Caco-2 (cell line): ENCODE data around the gene UPK3B. TPM values are rescaled to one million over a fixed set of nuclear protein-coding genes. Genes with fewer than 3 reads are reported as not detected.
"Not testable (repeated sequence)": the region's sequence is repeated elsewhere in the genome, so short reads cannot be mapped to it uniquely, and the experiment has no call there.

Experiments
- BruUV-seq: library from RNA; stranded (reverse); fragments of 400-500 nt; replicated peaks from 2 replicates; lab custom pipeline; 2021; lab: Mats Ljungman, UMichigan
- CTCF ChIA-PET: fragments of 300-600 bp; sonication (Branson Sonifier 250); formaldehyde crosslinking; loops from one replicate; lab custom pipeline; 2022; ENCODE audit warnings: antibody characterized with exemption; lab: Charles Lee
- POLR2A ChIA-PET: fragments of 300-600 bp; sonication (Branson Sonifier 250); formaldehyde crosslinking; loops from one replicate; lab custom pipeline; 2022; ENCODE audit warnings: antibody characterized with exemption; lab: Charles Lee
- DNase-seq, 2 experiments: peaks; one replicate each; pipeline versions ENCODE4 v3.0.0 to v3.0.0-alpha.2; 2020 to 2022
- H3K27me3 ChIP-seq: replicated peaks from 2 replicates; pipeline ENCODE4 v1.6.0; 2011; ENCODE audit warnings: low read length; ENCODE audit not compliant: control insufficient read depth, insufficient read depth
- H3K36me3 ChIP-seq: 2 replicates; pipeline ENCODE4 v1.5.1; 2011; ENCODE audit warnings: low read length; ENCODE audit not compliant: control insufficient read depth, insufficient read depth
- H3K4me1 ChIP-seq: fragments of 250-450 bp; sonication (Bioruptor Pico); 2 replicates; pipeline ENCODE4 v1.5.1; 2020; ENCODE audit warnings: mild to moderate bottlenecking
- H3K4me3 ChIP-seq: 2 replicates; pipeline ENCODE4 v1.5.1; 2011; ENCODE audit warnings: low read depth, mild to moderate bottlenecking, control low read depth, low read length
- H3K9me3 ChIP-seq: fragments of 250-450 bp; sonication (Bioruptor Pico); 2 replicates; pipeline ENCODE4 v1.5.1; 2020; ENCODE audit warnings: mild to moderate bottlenecking, moderate library complexity
- H3K27ac Mint-ChIP-seq: one replicate; pipeline ENCODE4 v1.8.0; 2022; ENCODE audit warnings: mixed read lengths; ENCODE audit not compliant: unreplicated experiment
- H3K27me3 Mint-ChIP-seq: one replicate; pipeline ENCODE4 v1.8.0; 2022; ENCODE audit warnings: mixed read lengths; ENCODE audit not compliant: insufficient read depth, unreplicated experiment
- H3K36me3 Mint-ChIP-seq: one replicate; pipeline ENCODE4 v1.8.0; 2022; ENCODE audit warnings: mild to moderate bottlenecking, mixed read lengths; ENCODE audit not compliant: insufficient read depth, unreplicated experiment
- H3K4me1 Mint-ChIP-seq: one replicate; pipeline ENCODE4 v1.8.0; 2022; ENCODE audit warnings: low read depth, mixed read lengths; ENCODE audit not compliant: unreplicated experiment
- H3K4me3 Mint-ChIP-seq: one replicate; pipeline ENCODE4 v1.8.0; 2022; ENCODE audit warnings: mild to moderate bottlenecking, moderate library complexity, mixed read lengths; ENCODE audit not compliant: unreplicated experiment
- H3K9me3 Mint-ChIP-seq: one replicate; pipeline ENCODE4 v1.8.0; 2022; ENCODE audit warnings: mixed read lengths; ENCODE audit not compliant: unreplicated experiment
- intact Hi-C: fragments of 100-400 bp; cut with micrococcal nuclease; formaldehyde crosslinking; loops from one replicate; pipeline ENCODE4 v1.10.0; 2022; ENCODE audit not compliant: unreplicated experiment
- total RNA-seq: library from RNA; stranded (reverse); gene quantifications from 2 replicates; pipeline ENCODE4 v1.2.3, GENCODE V29; 2022

The UPK3B gene
- total RNA-seq, 1 experiment from 2014 or later, result 9.1 TPM

- intact Hi-C loops, DNase-seq, H3K4me3 Mint-ChIP-seq, H3K4me3 ChIP-seq, H3K27me3 Mint-ChIP-seq, CTCF ChIA-PET, H3K27me3 ChIP-seq, BruUV-seq, H3K4me1 ChIP-seq, POLR2A ChIA-PET, H3K9me3 ChIP-seq, H3K27ac Mint-ChIP-seq, H3K36me3 ChIP-seq: not testable (repeated sequence)
- Mint-ChIP-seq H3K4me1 (peaks cover 21% of the 10 kb centered on the region), H3K9me3 (peaks cover 10% of the 10 kb centered on the region), H3K36me3 (peaks cover 29% of the 10 kb centered on the region)
Measured at GRCh38 chr7:76565001-76565400, 54.6 kb downstream of the UPK3B start.

Other genes starting within 250 kb of the UPK3B start
- 82.1 and 89.1 TPM in 2 replicates for gene HSPB1, start 207.9 kb upstream of the UPK3B start, total RNA-seq
- 141 and 150 TPM in 2 replicates for gene YWHAG, start 151.6 kb upstream of the UPK3B start, total RNA-seq
- gene SSC4D, start 100.9 kb upstream of the UPK3B start, total RNA-seq, result 1.1 and 1.6 TPM in 2 replicates
- 3.2 and 5.5 TPM in 2 replicates for gene ZP3, start 85.6 kb upstream of the UPK3B start, total RNA-seq
- 45.2 and 54.7 TPM in 2 replicates for gene DTX2, start 48.8 kb upstream of the UPK3B start, total RNA-seq
- 0.34 and 0.44 TPM in 2 replicates for gene SPDYE16, start 32.7 kb downstream of the UPK3B start, total RNA-seq
- gene POMZP3, start 116.7 kb downstream of the UPK3B start, total RNA-seq, result 16.5 and 23.8 TPM in 2 replicates